ENCODE data around the gene MKNK2. TPM values are rescaled to one million over a fixed set of nuclear protein-coding genes. Genes with fewer than 3 reads are reported as not detected.

MKNK2 gene
- total and polyA plus RNA-seq, 2 donors (not counting 3 experiments of a cell fraction or from before 2014, with no cell fraction given): 65.1 to 86.1 TPM

- no peaks in the 10 kb centered on the region for H4K20me1 ChIP-seq (replicated peaks; ENCODE audit: control insufficient read depth, extremely low read depth, insufficient read depth, low read length)
- H3K4me1 ChIP-seq (ENCODE audit: control insufficient read depth, extremely low read depth, insufficient read depth, low read length): peaks cover 11% of the 10 kb centered on the region
- no peak overlapping the region for H2AFZ ChIP-seq (ENCODE audit: low read depth, low read length)
- H3K4me2 ChIP-seq (ENCODE audit: insufficient read depth, low read length): no peak overlapping the region
- no peak for DNase-seq (ENCODE audit: low read depth, low spot score)
- no peak overlapping the region for H3K9ac ChIP-seq (replicated peaks; ENCODE audit: extremely low read depth, insufficient read depth, low read length)
- no peaks in the 10 kb centered on the region for H3K27me3 ChIP-seq (ENCODE audit: control insufficient read depth in 2 of 2, insufficient read depth in 2 of 2, low read length in 2 of 2)
- POLR2A ChIA-PET: no interaction called here
- H3K36me3 ChIP-seq (ENCODE audit: control insufficient read depth in 2 of 2, extremely low read depth in 1 of 2, insufficient read depth in 2 of 2, low read length in 2 of 2): peaks cover 2 to 7% of the 10 kb centered on the region in 2 experiments
- no peaks in the 10 kb centered on the region for H3K9me3 ChIP-seq (replicated peaks; ENCODE audit: control insufficient read depth, insufficient read depth, low read length)
- no peak overlapping the region for H3K27ac ChIP-seq (ENCODE audit: insufficient read depth, low read depth, low read length)
- CTCF ChIA-PET: interaction anchor here (1.1 to 1.8 kb wide), 2 partner anchors 13 to 14 kb away, joined by 3 to 6 read pairs; no protein-coding TSS in a partner anchor
- intact Hi-C loops (cut with micrococcal nuclease): no loop called here
- TF ChIP-seq JUN (IDR thresholded peaks at IDR 0.05; ENCODE audit: borderline replicate concordance, insufficient read depth, insufficient read length, low read depth) (no peak), MYC (IDR thresholded peaks at IDR 0.05; ENCODE audit: low read depth, low read length) (no peak), FOS (IDR thresholded peaks at IDR 0.05; ENCODE audit: borderline replicate concordance, insufficient read depth, low read length) (no peak), POLR2AphosphoS5 (IDR thresholded peaks at IDR 0.05; ENCODE audit: insufficient read depth, low read depth, low read length) (no peak), CTCF (IDR thresholded peaks at IDR 0.05; ENCODE audit: extremely low read depth in 1 of 2, insufficient read depth in 1 of 2, low read depth in 1 of 2, low read length in 2 of 2) (no peak), GATA2 (IDR thresholded peaks at IDR 0.05; ENCODE audit: insufficient read depth, insufficient read length, low read depth, low read length) (no peak)
- TF ChIP-seq, protein P1, sequence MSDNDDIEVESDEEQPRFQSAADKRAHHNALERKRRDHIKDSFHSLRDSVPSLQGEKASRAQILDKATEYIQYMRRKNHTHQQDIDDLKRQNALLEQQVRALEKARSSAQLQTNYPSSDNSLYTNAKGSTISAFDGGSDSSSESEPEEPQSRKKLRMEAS (IDR thresholded peaks at IDR 0.05; ENCODE audit: insufficient read depth, insufficient read length): no peak
- dilution Hi-C loops (cut with MboI; ENCODE audit: extremely low pct_ligation_motif_present, low sequenced_read_pairs): no loop called here
- no peak for FAIRE-seq
- BruUV-seq (replicated peaks): no TSS peak
- H3K79me2 ChIP-seq (ENCODE audit: control insufficient read depth, insufficient read depth, low read length): peaks cover 21% of the 10 kb centered on the region
- no peak overlapping the region for H3K4me3 ChIP-seq (replicated peaks in 1 of 3; ENCODE audit: insufficient read depth in 1 of 3, low read depth in 1 of 3, low read length in 3 of 3)
- no peaks in the 10 kb centered on the region for H3K9me1 ChIP-seq (replicated peaks; ENCODE audit: control insufficient read depth, extremely low read depth, insufficient read depth, low read length)
These were observed 32.3 kb upstream of the MKNK2 start for GRCh38 chr19:2083174-2083854.

All from endothelial cell of umbilical vein (primary cell).